NCI-H1930 (cell line): Measurements from ENCODE around the gene PRIM2.
"Not testable (repeated sequence)": the region's sequence is repeated elsewhere in the genome, so short reads cannot be mapped to it uniquely, and the experiment has no call there.

ENCODE experiments used
- DNase-seq, 2 experiments: peaks; one replicate each; lab custom pipeline; 2025; lab: John Stamatoyannopoulos, UW

The PRIM2 gene

GRCh38 chr6:57505251-57505650 lies 187.8 kb downstream of the PRIM2 start:
- not testable (repeated sequence) for DNase-seq

GRCh38 chr6:57510390-57510789 lies 193.0 kb downstream of the PRIM2 start:
- not testable (repeated sequence) for DNase-seq

- DNase-seq: not testable (repeated sequence)
Observed at GRCh38 chr6:57515171-57515570, 197.7 kb downstream of the PRIM2 start.

- DNase-seq: not testable (repeated sequence)
Observed at GRCh38 chr6:57515845-57516244, 198.4 kb downstream of the PRIM2 start.

- DNase-seq: not testable (repeated sequence)
Observed at GRCh38 chr6:57516776-57517175, 199.3 kb downstream of the PRIM2 start.

GRCh38 chr6:57519198-57519597 lies 201.8 kb downstream of the PRIM2 start:
- DNase-seq: not testable (repeated sequence)

GRCh38 chr6:57521085-57521484 lies 203.7 kb downstream of the PRIM2 start:
- not testable (repeated sequence) for DNase-seq

- not testable (repeated sequence) for DNase-seq
Observed at GRCh38 chr6:57523221-57523620, 205.8 kb downstream of the PRIM2 start.

GRCh38 chr6:57529755-57530154 lies 212.3 kb downstream of the PRIM2 start:
- DNase-seq: not testable (repeated sequence)

GRCh38 chr6:57532660-57533059 lies 215.2 kb downstream of the PRIM2 start:
- DNase-seq: not testable (repeated sequence)

GRCh38 chr6:57535121-57535520 lies 217.7 kb downstream of the PRIM2 start:
- not testable (repeated sequence) for DNase-seq

- DNase-seq: not testable (repeated sequence)
Observed at GRCh38 chr6:57535994-57536393, 218.6 kb downstream of the PRIM2 start.

GRCh38 chr6:57537916-57538315 lies 220.5 kb downstream of the PRIM2 start:
- not testable (repeated sequence) for DNase-seq

- not testable (repeated sequence) for DNase-seq
Observed at GRCh38 chr6:57551961-57552360, 234.5 kb downstream of the PRIM2 start.

- DNase-seq: not testable (repeated sequence)
Observed at GRCh38 chr6:57557855-57558254, 240.4 kb downstream of the PRIM2 start.

GRCh38 chr6:57559170-57559569 lies 241.7 kb downstream of the PRIM2 start:
- DNase-seq: not testable (repeated sequence)

GRCh38 chr6:57562233-57562632 lies 244.8 kb downstream of the PRIM2 start:
- not testable (repeated sequence) for DNase-seq

GRCh38 chr6:57572119-57572518 lies 254.7 kb downstream of the PRIM2 start:
- not testable (repeated sequence) for DNase-seq

GRCh38 chr6:57572844-57573243 lies 255.4 kb downstream of the PRIM2 start:
- not testable (repeated sequence) for DNase-seq

- DNase-seq: not testable (repeated sequence)
Observed at GRCh38 chr6:57577023-57577422, 259.6 kb downstream of the PRIM2 start.

GRCh38 chr6:57579489-57579888 lies 262.1 kb downstream of the PRIM2 start:
- not testable (repeated sequence) for DNase-seq

- not testable (repeated sequence) for DNase-seq
Observed at GRCh38 chr6:57581586-57581985, 264.2 kb downstream of the PRIM2 start.

GRCh38 chr6:57601105-57601504 lies 283.7 kb downstream of the PRIM2 start:
- not testable (repeated sequence) for DNase-seq

GRCh38 chr6:57605303-57605702 lies 287.9 kb downstream of the PRIM2 start:
- DNase-seq: not testable (repeated sequence)
